SK-MEL-5 (cell line): ENCODE results near the gene NANP. TPM values are rescaled to one million over a fixed set of nuclear protein-coding genes. Genes with fewer than 3 reads are reported as not detected.

Source experiments
- small RNA-seq, 2 experiments: library from RNA; depleted of rRNA; stranded (forward); fragments of <200 nt; gene quantifications; one replicate each; pipeline ENCODE3, GENCODE V24; 2014
- total RNA-seq: library from RNA; depleted of rRNA; stranded (reverse); fragments of >200 nt; shearing (Covaris generic); gene quantifications from 2 replicates; pipeline ENCODE4 v1.2.3, GENCODE V29; 2014; rRNA removed

The NANP gene
- total RNA-seq, 1 experiment from 2014 or later: 10.3 TPM

Small RNA genes within 50 kb of the gene (small RNA-seq; reads per million reads assigned to genes)
- gene RN7SL594P: 0 reads per million in 2 experiments
- gene RNU6ATAC17P: 0 reads per million in 2 experiments

Other genes with a start within 250 kb of the NANP start
- gene ABHD12, start 233.2 kb downstream of the NANP start, total RNA-seq: 50.5 and 56.7 TPM in 2 replicates
- gene GINS1, start 216.3 kb downstream of the NANP start, total RNA-seq: 14.8 and 15.3 TPM in 2 replicates
- gene NINL, start 38.5 kb downstream of the NANP start, total RNA-seq: 5.0 and 9.0 TPM in 2 replicates
- 15.7 and 17.9 TPM in 2 replicates for gene ZNF337, start 72.8 kb upstream of the NANP start, total RNA-seq